Kidney (tissue), 14 donors: Measurements from ENCODE around the gene RERE. TPM values are rescaled to one million over a fixed set of nuclear protein-coding genes. Genes with fewer than 3 reads are reported as not detected.
A peak's percentile ranks its signal among the peaks of the same experiment; 100 is the strongest.

Experiments used
- DNase-seq, 5 donors: peaks; one replicate each; pipeline ENCODE4 v3.0.0-alpha.2; 2013 to 2020
- FAIRE-seq: peaks from 2 replicates; lab custom pipeline; 2012; peaks lifted over from hg19 to GRCh38; lab: Jason Lieb, UNC
- H3K27ac ChIP-seq, 2 donors: one replicate each; pipeline ENCODE4 v1.7.0; 2013; ENCODE audit warnings: low read depth in 2 of 2, low read length in 2 of 2, inconsistent platforms in 1 of 2
- H3K27me3 ChIP-seq: one replicate; pipeline ENCODE4 v1.7.1; 2013; ENCODE audit warnings: low read length, inconsistent platforms; ENCODE audit not compliant: control insufficient read depth, insufficient read depth
- H3K36me3 ChIP-seq, 3 donors: one replicate each; pipeline versions ENCODE4 v1.7.0 to v1.7.1; 2013; ENCODE audit warnings: low read length in 3 of 3, control low read depth in 1 of 3, inconsistent platforms in 1 of 3; ENCODE audit not compliant: insufficient read depth in 3 of 3, control insufficient read depth in 2 of 3
- H3K4me1 ChIP-seq, 3 donors: one replicate each; pipeline versions ENCODE4 v1.7.0 to v1.7.1; 2013; ENCODE audit warnings: low read length in 3 of 3, inconsistent platforms in 1 of 3, low read depth in 1 of 3; ENCODE audit not compliant: control insufficient read depth in 2 of 3, insufficient read depth in 2 of 3
- H3K4me3 ChIP-seq, 3 donors: one replicate each; pipeline versions ENCODE4 v1.7.0 to v1.8.1; 2013; ENCODE audit warnings: low read length in 3 of 3, control low read depth in 1 of 3, inconsistent platforms in 1 of 3
- H3K9ac ChIP-seq, 3 donors: one replicate each; pipeline versions ENCODE4 v1.7.0 to v1.7.1; 2013; ENCODE audit warnings: low read length in 3 of 3, control low read depth in 1 of 3, inconsistent platforms in 1 of 3
- H3K9me3 ChIP-seq, 3 donors: one replicate each; pipeline versions ENCODE4 v1.7.0 to v1.7.1; 2013; ENCODE audit warnings: low read length in 3 of 3, control low read depth in 1 of 3, inconsistent platforms in 1 of 3; ENCODE audit not compliant: control insufficient read depth in 2 of 3, insufficient read depth in 1 of 3
- intact Hi-C: fragments of 100-400 bp; cut with DNase I; formaldehyde crosslinking; loops from one replicate; pipeline ENCODE4 v1.11.1; 2022
- polyA plus RNA-seq: library from polyadenylated mRNA; stranded (reverse); fragments of 350-450 nt; fragmentation: Illumina TruSeq; extraction: RNeasy Lipid Tissue Mini Kit (QIAGEN cat#74804); gene quantifications from one replicate; pipeline ENCODE4 v1.2.3, GENCODE V29; 2014; ENCODE audit warnings: low read depth, low replicate concordance; ENCODE audit not compliant: insufficient read depth
- total RNA-seq: library from RNA; stranded (reverse); fragmentation: NEBNext Ultra II Directional; extraction: Animal tissue kit (Norgen Biotek cat#: 25700); gene quantifications from one replicate; pipeline ENCODE4 v1.2.1, GENCODE V29; 2021
- TF ChIP-seq, protein P1 (sequence below): IDR thresholded peaks from 3 replicates; pipeline ENCODE4 v1.5.1; 2012; ENCODE audit warnings: mild to moderate bottlenecking, moderate library complexity, borderline replicate concordance; ENCODE audit not compliant: insufficient read depth; ENCODE audit errors: extremely low read depth
- donor health status: control.
- donor health status: control.
- donor health status: control.
- donor health status: control.
- donor health status: control.
- donor health status: DM: yes; HTN: yes; CAD: no.
- donor health status: Normal renal cell carcinoma (clear cell type).

Gene RERE
- total and polyA plus RNA-seq, 2 donors from 2014 or later = 37.2 to 176 TPM

DNA sequence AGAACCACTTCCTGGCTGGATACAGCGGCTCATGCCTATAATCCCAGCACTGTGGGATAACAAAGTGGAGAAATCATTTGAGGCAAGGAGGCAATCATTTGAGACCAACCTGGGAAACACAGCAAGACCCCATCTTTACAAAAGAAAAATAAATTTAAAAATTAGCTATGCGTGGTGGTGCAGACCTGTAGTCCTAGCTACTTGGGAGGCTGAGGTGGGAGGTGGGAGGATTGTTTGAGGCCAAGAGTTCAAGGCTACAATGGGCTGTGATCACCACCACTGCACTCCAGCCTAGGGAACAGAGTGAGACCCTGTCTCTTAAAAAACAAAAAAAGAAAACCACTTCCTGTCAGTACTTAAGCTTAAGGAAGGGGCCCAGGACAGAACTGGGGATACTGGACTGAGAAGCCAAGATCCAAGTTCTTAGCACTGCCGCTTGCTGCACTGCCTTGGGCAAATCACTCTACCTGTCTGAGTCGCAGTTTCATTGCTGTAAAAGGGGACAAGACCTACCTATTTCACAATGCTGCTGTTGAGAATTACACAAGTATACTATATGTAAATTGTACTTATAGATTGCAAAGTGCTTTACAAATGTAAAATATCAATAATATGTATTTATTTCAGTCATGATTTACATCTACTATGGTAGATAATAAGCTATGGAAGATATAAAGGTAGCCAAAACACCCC lies 154.9 kb downstream of the RERE start:
- Histone ChIP-seq H3K27ac (peak overlapping the region in 1 of 2 donors; percentile 24), H3K4me3 (no peak overlapping the region), H3K9me3 (no peaks in the 10 kb centered on the region), H3K36me3 (no peaks in the 10 kb centered on the region), H3K9ac (no peak overlapping the region), H3K27me3 (no peaks in the 10 kb centered on the region), H3K4me1 (peaks cover 19 to 64% (median 49%) of the 10 kb centered on the region in 3 donors)
- TF ChIP-seq, protein P1, sequence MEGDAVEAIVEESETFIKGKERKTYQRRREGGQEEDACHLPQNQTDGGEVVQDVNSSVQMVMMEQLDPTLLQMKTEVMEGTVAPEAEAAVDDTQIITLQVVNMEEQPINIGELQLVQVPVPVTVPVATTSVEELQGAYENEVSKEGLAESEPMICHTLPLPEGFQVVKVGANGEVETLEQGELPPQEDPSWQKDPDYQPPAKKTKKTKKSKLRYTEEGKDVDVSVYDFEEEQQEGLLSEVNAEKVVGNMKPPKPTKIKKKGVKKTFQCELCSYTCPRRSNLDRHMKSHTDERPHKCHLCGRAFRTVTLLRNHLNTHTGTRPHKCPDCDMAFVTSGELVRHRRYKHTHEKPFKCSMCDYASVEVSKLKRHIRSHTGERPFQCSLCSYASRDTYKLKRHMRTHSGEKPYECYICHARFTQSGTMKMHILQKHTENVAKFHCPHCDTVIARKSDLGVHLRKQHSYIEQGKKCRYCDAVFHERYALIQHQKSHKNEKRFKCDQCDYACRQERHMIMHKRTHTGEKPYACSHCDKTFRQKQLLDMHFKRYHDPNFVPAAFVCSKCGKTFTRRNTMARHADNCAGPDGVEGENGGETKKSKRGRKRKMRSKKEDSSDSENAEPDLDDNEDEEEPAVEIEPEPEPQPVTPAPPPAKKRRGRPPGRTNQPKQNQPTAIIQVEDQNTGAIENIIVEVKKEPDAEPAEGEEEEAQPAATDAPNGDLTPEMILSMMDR = no peak
- FAIRE-seq (no peak), DNase-seq (no peak)
- intact Hi-C loops = no loop called here

DNA sequence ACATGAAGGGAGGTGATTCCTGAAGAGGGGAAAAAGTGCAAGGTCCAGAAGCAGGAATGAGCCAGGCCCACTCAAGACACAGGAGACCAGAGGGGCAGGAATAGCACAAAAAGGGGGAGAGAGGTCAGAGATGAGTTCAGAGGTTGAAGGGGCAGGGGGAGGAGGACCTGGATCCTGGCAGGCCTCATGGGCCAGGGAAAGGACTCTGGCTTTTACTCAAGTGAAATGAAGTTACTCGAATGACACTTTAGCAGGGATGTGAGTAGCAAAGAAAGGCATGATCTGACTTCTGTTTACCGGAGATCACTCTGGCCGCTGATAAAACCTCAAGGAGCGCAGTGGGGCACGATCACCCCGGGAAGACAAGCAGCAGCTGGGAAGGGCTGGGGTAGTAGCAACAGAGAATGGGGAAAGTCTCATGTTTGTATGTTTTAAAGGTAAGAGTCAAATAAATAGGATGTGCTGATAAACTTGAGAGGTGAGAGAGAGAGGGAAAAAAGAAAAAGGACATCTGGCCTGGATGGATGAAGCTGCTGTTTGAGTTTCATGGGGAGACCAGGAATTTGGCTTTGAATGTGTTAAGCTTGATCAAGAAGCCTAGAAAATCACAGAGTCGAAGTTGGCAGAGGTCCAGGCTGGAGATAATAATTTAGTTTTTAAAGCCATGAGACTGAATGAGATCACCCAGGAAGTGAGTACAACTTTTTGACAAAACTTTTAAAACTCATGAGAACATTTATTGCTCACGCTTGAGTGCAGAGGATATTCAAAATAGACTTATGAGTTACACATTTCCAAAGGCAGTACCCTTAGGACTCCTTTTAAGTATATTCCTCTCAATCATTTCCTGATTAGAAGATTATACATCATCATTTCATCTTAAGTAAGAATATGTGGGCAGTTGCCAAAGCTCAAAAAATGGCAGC lies 156.0 kb downstream of the RERE start:
- Histone ChIP-seq H3K4me1 (peaks cover 17 to 62% (median 47%) of the 10 kb centered on the region in 3 donors), H3K4me3 (no peak overlapping the region), H3K27ac (peak overlapping the region; percentile 32 to 38), H3K27me3 (no peaks in the 10 kb centered on the region), H3K9ac (peak overlapping the region in 1 of 3 donors; percentile 59), H3K36me3 (no peaks in the 10 kb centered on the region), H3K9me3 (no peaks in the 10 kb centered on the region)
- no peak for FAIRE-seq
- TF ChIP-seq, protein P1 = no peak
- peak in 2 of 5 donors; percentile 66 to 74 for DNase-seq
- intact Hi-C loops = no loop called here

- intact Hi-C loops = no loop called here
Measured at GRCh38 chr1:8660411-8660828, 157.0 kb downstream of the RERE start.

More at GRCh38 chr1:8660411-8660828, 157.0 kb downstream of the RERE start:
- H3K27ac ChIP-seq = peak overlapping the region; percentile 15 to 32
- no peaks in the 10 kb centered on the region for H3K9me3 ChIP-seq
- no peaks in the 10 kb centered on the region for H3K27me3 ChIP-seq
- H3K4me3 ChIP-seq = no peak overlapping the region
- DNase-seq = no peak
- H3K4me1 ChIP-seq = peaks cover 7 to 52% (median 38%) of the 10 kb centered on the region in 3 donors
- FAIRE-seq = no peak
- TF ChIP-seq, protein P1 = no peak
- peak overlapping the region in 1 of 3 donors; percentile 59 for H3K9ac ChIP-seq
- peaks cover 0 to 4% (median 2%) of the 10 kb centered on the region in 3 donors for H3K36me3 ChIP-seq
